Small intestine (tissue), 7 donors: ENCODE results near the gene GPX5. TPM values are rescaled to one million over a fixed set of nuclear protein-coding genes. Genes with fewer than 3 reads are reported as not detected.

Source experiments
- DNase-seq, 2 donors: peaks; one replicate each; pipeline versions ENCODE4 v3.0.0 to v3.0.0-alpha.2; 2013
- FAIRE-seq: peaks from 2 replicates; lab custom pipeline; 2012; peaks lifted over from hg19 to GRCh38; lab: Jason Lieb, UNC
- H3K27ac ChIP-seq, 3 donors: one replicate each; pipeline ENCODE4 v1.5.1; 2013; ENCODE audit warnings: low read length in 2 of 3, mild to moderate bottlenecking in 2 of 3, control low read depth in 1 of 3, inconsistent platforms in 1 of 3, low read depth in 1 of 3, moderate library complexity in 1 of 3
- H3K27me3 ChIP-seq, 3 donors: one replicate each; pipeline ENCODE4 v1.6.1; 2013; ENCODE audit warnings: low read length in 3 of 3, inconsistent platforms in 1 of 3; ENCODE audit not compliant: control insufficient read depth in 3 of 3, insufficient read depth in 3 of 3
- H3K36me3 ChIP-seq, 3 donors: one replicate each; pipeline ENCODE4 v1.6.1; 2013; ENCODE audit warnings: low read length in 3 of 3, inconsistent platforms in 1 of 3, low read depth in 1 of 3, mild to moderate bottlenecking in 1 of 3, moderate library complexity in 1 of 3; ENCODE audit not compliant: control insufficient read depth in 3 of 3, insufficient read depth in 2 of 3
- H3K4me1 ChIP-seq, 3 donors: one replicate each; pipeline ENCODE4 v1.6.1; 2013; ENCODE audit warnings: low read length in 2 of 3, inconsistent platforms in 1 of 3, low read depth in 1 of 3, mild to moderate bottlenecking in 1 of 3, moderate library complexity in 1 of 3; ENCODE audit not compliant: control insufficient read depth in 3 of 3, insufficient read depth in 2 of 3
- H3K4me3 ChIP-seq, 3 donors: one replicate each; pipeline ENCODE4 v1.5.1; 2013; ENCODE audit warnings: low read length in 3 of 3, control low read depth in 1 of 3, inconsistent platforms in 1 of 3, low read depth in 1 of 3, mild to moderate bottlenecking in 1 of 3, moderate library complexity in 1 of 3
- H3K9me3 ChIP-seq, 2 donors: one replicate each; pipeline ENCODE4 v1.6.1; 2013; ENCODE audit warnings: low read depth in 1 of 2, low read length in 1 of 2; ENCODE audit not compliant: control insufficient read depth in 2 of 2, insufficient read depth in 1 of 2
- WGBS, 3 donors: extraction: QIAGEN DNeasy Blood & Tissue Kit; methylation state at CpG; one replicate each; pipeline ENCODE4 v1.1.7; 2013; 5-methylcytosine and 5-hydroxymethylcytosine counted together
- polyA plus RNA-seq, 4 donors: library from polyadenylated mRNA; stranded (reverse) in 3 of 4; unstranded in 1 of 4; fragments of 200-250 nt in 3 of 4; fragments of 120-200 nt in 1 of 4; gene quantifications; one replicate each; pipeline versions ENCODE4 v1.2.1 to v1.2.3, GENCODE V29; 2013
- donor health status: healthy with polysubstance abuse.
- donor health status: control.
- donor health status: control.
- donor health status: Bipolar disorder and iron deficiency.
- donor health status: healthy.

The GPX5 gene
- polyA plus RNA-seq, 4 donors = not detected

DNA sequence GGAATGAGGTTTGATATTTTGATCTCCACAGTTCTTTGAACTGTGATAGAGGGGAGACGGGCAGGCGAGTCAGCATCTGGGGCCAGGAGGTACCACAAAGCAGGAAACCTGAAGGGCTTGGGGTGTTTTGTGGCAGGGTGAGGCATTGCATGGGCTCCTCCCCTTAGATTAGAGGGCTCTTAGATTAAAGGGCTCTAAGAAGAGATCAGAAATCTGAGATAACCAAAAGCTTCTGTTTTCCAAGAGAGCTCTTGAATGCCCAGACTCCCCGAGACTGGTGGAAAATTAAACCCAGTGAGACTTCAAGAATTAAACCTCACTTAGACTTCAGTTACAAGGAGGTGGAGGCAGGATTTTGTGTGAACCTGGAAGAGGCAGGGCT is 2.4 kb upstream of the GPX5 start:
- Histone ChIP-seq H3K27me3 (peaks cover 0 to 11% (median 6%) of the 10 kb centered on the region in 3 donors), H3K36me3 (no peaks in the 10 kb centered on the region), H3K4me3 (no peak overlapping the region), H3K27ac (no peak overlapping the region), H3K9me3 (no peaks in the 10 kb centered on the region), H3K4me1 (no peaks in the 10 kb centered on the region)
- WGBS, 3 donors = 4 to 23% (median 8%) methylated on average over 3 of the region's 3 CpGs
- no peak for FAIRE-seq
- no peak for DNase-seq

- H3K27me3 ChIP-seq = peaks cover 0 to 12% (median 3%) of the 10 kb centered on the region in 3 donors
- H3K4me3 ChIP-seq = no peak overlapping the region
- no peak overlapping the region for H3K27ac ChIP-seq
- DNase-seq (no peak), FAIRE-seq (no peak)
- no peaks in the 10 kb centered on the region for H3K4me1 ChIP-seq
- WGBS, 3 donors = 3 to 14% (median 8%) methylated on average over 1 of the region's 1 CpG
- no peaks in the 10 kb centered on the region for H3K36me3 ChIP-seq
- H3K9me3 ChIP-seq = no peaks in the 10 kb centered on the region
Observed at GRCh38 chr6:28530777-28531176, 5.1 kb downstream of the GPX5 start.

- WGBS, 3 donors = 71 to 79% (median 72%) methylated on average over 7 of the region's 7 CpGs
- peaks cover 0 to 13% (median 3%) of the 10 kb centered on the region in 3 donors for H3K27me3 ChIP-seq
Observed at GRCh38 chr6:28531479-28532128, 5.9 kb downstream of the GPX5 start.

DNA sequence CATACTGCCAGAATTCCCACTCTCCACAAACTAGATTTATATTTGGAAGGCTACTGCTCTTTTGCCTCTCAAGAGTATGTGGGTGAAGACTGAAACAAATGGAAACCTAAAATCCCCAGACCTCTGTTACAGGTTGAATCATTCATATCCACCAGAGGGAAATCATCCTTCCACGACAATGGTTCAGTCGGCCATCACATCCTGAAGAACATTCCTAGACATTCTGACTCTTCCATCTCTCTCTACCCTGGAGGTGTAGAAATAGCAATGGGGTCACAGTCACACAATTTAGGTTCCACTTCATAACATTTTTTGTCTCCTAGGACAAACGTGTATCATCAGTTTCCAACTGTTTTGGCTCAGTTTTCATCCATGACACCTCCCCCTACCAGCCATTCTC is 8.6 kb downstream of the GPX5 start:
- DNase-seq = no peak
- no peak for FAIRE-seq
- Histone ChIP-seq H3K36me3 (no peaks in the 10 kb centered on the region), H3K27ac (no peak overlapping the region), H3K9me3 (no peaks in the 10 kb centered on the region), H3K27me3 (peaks cover 0 to 23% (median 9%) of the 10 kb centered on the region in 3 donors), H3K4me3 (no peak overlapping the region), H3K4me1 (no peaks in the 10 kb centered on the region)
- WGBS, 3 donors = 72 to 77% (median 72%) methylated on average over 3 of the region's 3 CpGs

More at GRCh38 chr6:28531479-28532128, 5.9 kb downstream of the GPX5 start:
- FAIRE-seq = no peak
- DNase-seq = no peak
- H3K4me3 ChIP-seq = no peak overlapping the region
- H3K36me3 ChIP-seq = no peaks in the 10 kb centered on the region
- H3K4me1 ChIP-seq = no peaks in the 10 kb centered on the region
- H3K27ac ChIP-seq = no peak overlapping the region
- H3K9me3 ChIP-seq = no peaks in the 10 kb centered on the region

DNA sequence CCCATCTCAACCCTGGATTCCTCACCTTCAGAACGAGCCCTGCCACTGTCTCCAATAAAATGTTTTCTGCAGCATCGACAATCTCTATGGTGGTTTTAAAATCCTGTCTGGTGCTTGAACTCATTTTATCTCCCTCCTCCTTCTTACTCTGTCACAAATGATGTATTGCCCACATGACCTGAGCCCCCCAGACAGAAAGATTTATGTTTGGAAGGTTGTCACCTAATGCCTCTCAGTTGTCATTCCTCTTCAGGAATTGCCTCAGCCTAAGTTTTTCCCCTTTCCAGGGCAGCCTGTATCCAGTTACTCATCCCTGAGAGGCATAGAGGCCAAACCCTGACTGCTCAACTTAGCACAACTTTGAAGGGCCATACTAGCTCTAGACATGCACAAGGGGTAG is 9.2 kb downstream of the GPX5 start:
- H3K4me3 ChIP-seq = no peak overlapping the region
- H3K36me3 ChIP-seq = no peaks in the 10 kb centered on the region
- H3K27me3 ChIP-seq = peaks cover 0 to 23% (median 9%) of the 10 kb centered on the region in 3 donors
- DNase-seq (no peak), FAIRE-seq (no peak)
- no peaks in the 10 kb centered on the region for H3K4me1 ChIP-seq
- 18 to 62% (median 32%) methylated on average over 2 of the region's 2 CpGs for WGBS, 3 donors
- H3K27ac ChIP-seq = no peak overlapping the region
- no peaks in the 10 kb centered on the region for H3K9me3 ChIP-seq

GRCh38 chr6:28537065-28537464 is 11.4 kb downstream of the GPX5 start:
- no peaks in the 10 kb centered on the region for H3K4me1 ChIP-seq
- WGBS, 3 donors = 10 to 31% (median 31%) methylated on average over 18 of the region's 18 CpGs
- H3K36me3 ChIP-seq = no peaks in the 10 kb centered on the region
- H3K27ac ChIP-seq = no peak overlapping the region
- peaks cover 0 to 22% (median 9%) of the 10 kb centered on the region in 3 donors for H3K27me3 ChIP-seq
- FAIRE-seq = no peak
- H3K4me3 ChIP-seq = peak overlapping the region in 1 of 3 donors; percentile 23
- DNase-seq = peak in 1 of 2 donors; percentile 14
- H3K9me3 ChIP-seq = no peaks in the 10 kb centered on the region

GRCh38 chr6:28537509-28538140 is 11.9 kb downstream of the GPX5 start:
- Histone ChIP-seq H3K4me1 (peaks cover 0 to 2% (median 0%) of the 10 kb centered on the region in 3 donors), H3K9me3 (no peaks in the 10 kb centered on the region), H3K27ac (no peak overlapping the region), H3K27me3 (peaks cover 0 to 22% (median 11%) of the 10 kb centered on the region in 3 donors), H3K4me3 (no peak overlapping the region), H3K36me3 (no peaks in the 10 kb centered on the region)
- DNase-seq (peak in 1 of 2 donors; percentile 19), FAIRE-seq (no peak)
- 32 to 45% (median 43%) methylated on average over 22 of the region's 22 CpGs for WGBS, 3 donors

DNA sequence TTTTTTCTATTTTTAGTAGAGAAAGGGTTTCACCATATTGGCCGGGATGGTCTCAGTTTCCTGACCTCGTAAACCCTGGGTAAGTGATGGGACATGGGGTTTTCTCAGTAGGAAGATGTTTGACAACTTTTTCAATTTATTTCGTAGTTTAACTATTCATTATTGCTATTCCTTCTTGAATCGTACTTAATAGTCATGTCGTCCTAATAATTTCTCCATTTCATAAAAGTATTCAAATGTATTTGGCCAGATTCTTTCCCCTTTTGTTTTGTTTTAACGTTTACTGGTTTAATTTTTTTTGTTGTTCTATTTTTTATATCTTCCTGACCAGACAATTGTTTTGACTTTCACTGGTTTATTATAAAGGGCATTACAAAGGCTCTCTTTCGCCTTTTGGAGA is 16.3 kb downstream of the GPX5 start:
- no peak overlapping the region for H3K27ac ChIP-seq
- peak overlapping the region in 1 of 3 donors; percentile 43 for H3K4me3 ChIP-seq

More for the DNA sequence above, 16.3 kb downstream of the GPX5 start:
- H3K27me3 ChIP-seq = peaks cover 0 to 16% (median 11%) of the 10 kb centered on the region in 3 donors
- FAIRE-seq (no peak), DNase-seq (no peak)
- no peaks in the 10 kb centered on the region for H3K36me3 ChIP-seq
- no peaks in the 10 kb centered on the region for H3K9me3 ChIP-seq
- 52 to 62% (median 60%) methylated on average over 7 of the region's 7 CpGs for WGBS, 3 donors
- H3K4me1 ChIP-seq = peaks cover 0 to 5% (median 0%) of the 10 kb centered on the region in 3 donors
